ENCODE results near the gene DDX51.
"Not testable (repeated sequence)": the region's sequence is repeated elsewhere in the genome, so short reads cannot be mapped to it uniquely, and the experiment has no call there.

The DDX51 gene

DNA sequence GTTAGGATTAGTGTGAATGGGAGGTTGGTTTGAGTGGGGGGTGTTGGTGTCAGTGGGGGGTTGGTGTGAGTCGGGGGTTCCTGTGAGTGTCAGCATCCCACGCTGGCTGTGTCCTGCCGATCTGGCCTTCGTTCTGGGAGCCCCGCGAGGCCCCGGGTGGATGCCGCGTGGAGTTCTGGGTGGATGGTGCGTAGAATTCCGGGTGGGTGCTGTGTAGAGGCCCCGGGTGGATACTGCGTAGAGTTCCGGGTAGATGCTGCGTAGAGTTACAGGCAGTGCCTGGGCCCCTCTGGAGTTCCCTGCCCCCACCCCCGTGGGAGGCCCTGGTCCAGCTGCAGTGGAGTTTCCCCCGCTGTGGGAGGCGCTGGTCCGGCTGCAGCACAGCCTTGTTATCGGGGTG, 8.8 kb upstream of the DDX51 start:
- no peak for DNase-seq

DNA sequence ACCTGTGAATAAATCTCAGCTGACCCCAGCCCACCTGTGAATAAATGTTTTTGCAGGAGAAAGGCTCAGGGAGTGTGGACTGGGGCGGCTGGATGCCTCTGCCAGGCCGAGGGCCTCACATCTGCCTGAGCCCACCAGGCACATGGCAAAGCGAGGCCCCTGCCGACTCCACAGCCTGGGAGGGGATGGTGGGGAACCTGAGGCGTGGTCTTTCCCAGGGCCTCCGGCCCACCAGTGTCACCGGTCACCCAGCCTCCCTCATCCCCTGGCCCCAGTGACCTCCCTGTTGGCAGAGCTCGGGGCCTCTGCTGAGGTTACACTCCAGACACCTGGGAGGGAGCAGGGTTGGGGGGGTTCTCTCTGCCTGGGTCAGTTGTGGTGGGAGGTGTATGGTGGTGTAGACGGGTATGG, 8.3 kb upstream of the DDX51 start:
- no peak for DNase-seq

DNA sequence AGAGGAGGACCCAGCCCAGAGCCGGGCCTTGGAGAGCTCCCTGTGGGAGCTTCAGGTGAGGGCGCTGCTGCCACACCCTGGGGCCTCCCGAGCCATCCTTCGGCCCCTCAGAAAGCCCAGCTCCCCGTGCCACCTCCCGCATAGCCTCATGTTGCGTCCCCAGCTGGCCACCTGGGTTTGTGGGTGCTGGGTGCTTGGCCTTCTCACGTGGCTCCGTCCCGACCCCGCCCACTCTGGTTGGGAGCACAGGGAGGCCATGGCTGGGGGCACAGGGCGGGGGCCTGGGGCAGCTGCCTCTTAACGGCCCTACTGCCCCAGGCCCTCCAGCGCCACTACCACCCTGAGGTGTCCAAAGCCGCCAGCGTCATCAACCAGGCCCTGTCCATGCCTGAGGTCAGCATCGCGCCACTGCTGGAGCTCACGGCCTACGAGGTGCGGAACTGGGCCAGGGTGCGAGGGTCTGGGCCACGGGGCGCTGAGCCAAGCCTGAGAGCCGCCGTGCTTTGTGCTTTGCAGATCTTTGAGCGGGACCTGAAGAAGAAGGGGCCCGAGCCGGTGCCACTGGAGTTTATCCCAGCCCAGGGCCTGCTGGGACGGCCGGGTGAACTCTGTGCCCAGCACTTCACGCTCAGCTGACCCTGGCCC, 7.8 kb upstream of the DDX51 start:
- DNase-seq = no peak

DNA sequence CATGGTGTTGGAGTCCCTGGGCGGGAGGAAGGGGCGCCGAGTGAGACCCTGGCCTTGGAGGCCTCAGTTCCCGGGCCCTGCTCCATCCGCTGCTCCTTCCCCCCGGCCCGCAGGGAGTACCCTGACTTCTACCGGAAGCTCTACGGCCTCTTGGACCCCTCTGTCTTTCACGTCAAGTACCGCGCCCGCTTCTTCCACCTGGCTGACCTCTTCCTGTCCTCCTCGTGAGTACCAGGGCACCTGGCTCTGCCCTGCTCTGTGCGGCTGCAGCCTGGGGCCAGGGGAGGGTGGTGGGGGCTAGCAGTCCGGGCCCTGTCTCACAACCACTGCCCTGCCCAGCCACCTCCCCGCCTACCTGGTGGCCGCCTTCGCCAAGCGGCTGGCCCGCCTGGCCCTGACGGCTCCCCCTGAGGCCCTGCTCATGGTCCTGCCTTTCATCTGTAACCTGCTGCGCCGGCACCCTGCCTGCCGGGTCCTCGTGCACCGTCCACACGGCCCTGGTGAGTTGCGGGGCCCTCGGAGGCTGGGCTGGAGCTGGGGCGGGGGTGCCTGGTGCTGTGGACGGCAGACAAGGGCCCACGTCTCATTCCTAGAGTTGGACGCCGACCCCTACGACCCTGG, 7.1 kb upstream of the DDX51 start:
- DNase-seq = no peak

DNA sequence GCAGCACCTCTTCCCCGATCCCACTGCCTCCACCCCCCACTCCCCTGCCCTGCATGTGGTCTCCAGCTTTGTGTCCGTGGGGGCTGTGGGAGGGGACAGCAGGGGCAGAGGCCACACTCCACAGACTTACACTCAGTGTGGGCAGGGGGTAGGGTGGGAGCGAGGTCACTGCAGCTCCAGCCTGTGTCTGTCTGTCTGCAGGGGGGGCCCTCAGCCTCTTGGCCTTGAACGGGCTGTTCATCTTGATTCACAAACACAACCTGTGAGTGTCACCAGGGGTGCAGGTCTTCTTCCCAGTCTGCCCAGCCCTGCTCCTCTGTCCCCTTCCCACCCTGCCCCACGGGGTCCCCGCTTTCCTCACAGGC, 6.6 kb upstream of the DDX51 start:
- no peak for DNase-seq

DNA sequence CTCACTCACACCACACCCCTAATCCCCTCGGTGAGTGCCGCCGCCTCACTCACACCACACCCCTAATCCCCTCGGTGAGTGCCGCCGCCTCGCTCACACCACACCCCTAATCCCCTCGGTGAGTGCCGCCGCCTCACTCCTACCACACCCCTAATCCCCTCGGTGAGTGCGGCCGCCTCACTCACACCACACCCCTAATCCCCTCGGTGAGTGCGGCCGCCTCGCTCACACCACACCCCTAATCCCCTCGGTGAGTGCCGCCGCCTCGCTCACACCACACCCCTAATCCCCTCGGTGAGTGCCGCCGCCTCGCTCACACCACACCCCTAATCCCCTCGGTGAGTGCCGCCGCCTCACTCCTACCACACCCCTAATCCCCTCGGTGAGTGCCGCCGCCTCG, 5.4 kb upstream of the DDX51 start:
- not testable (repeated sequence) for DNase-seq

DNA sequence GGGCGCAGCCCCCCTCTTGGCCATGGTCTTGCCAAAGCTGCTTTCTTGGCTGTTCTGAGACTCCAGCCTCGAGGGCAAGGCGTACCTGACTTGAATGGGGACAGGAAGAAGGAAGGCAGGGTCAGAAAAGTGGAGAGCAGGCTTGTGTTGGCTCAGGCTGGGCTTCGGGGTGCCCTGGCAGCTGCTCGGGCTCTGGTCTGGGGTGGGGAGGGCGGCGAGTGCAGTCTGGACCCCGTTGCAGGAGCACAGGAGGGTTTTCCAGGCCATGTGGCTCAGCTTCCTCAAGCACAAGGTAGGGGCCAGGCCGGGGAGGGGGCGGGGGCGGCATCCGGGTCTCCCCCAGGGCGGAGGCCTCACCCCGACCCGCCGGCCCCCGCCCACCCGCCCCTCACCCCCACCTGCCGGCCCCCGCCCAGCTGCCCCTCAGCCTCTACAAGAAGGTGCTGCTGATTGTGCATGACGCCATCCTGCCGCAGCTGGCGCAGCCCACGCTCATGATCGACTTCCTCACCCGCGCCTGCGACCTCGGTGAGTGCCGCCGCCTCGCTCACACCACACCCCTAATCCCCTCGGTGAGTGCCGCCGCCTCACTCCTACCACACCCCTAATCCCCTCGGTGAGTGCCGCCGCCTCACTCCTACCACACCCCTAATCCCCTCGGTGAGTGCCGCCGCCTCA, 4.4 kb upstream of the DDX51 start:
- no peak for DNase-seq

DNA sequence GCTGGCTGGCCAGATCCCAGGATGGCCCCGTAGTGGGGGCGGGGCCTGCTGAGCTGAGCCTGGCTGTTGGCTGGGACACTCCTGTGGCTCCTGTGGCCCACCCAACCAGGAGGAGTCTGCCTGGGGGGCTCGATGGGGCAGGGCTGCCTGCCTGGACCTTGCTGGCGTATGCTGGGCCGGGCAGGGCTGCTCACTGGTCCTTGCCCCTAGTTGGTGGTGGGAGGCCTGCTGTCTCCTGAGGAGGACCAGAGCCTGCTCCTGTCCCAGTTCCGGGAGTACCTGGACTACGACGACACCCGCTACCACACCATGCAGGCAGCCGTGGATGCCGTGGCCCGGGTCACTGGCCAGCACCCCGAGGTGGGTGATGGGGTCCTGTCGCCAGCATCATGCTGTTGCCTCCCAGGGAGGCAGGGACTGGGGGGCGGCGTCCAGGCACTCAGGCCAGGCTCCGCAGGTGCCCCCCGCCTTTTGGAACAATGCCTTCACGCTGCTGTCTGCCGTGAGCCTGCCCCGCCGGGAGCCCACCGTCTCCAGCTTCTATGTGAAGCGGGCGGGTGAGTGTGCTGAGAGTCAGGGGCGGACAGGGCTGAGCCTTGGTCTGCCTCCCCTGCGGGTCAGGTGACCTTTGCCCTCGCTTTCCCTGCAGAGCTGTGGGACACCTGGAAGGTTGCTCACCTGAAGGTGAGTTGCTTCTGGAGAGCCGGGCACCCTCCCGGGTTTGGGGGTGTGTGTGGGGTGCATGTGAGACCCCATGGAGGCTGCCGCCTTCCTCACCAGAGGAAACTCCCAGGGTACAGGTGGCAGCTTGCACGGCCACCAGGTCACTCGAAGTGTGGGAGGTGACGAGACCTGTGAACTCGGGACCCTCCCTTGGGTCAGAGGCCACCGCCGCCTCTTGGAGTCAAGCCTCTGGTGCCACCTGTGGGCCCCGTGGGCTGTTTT, 3.6 kb upstream of the DDX51 start:
- no peak for DNase-seq

DNA sequence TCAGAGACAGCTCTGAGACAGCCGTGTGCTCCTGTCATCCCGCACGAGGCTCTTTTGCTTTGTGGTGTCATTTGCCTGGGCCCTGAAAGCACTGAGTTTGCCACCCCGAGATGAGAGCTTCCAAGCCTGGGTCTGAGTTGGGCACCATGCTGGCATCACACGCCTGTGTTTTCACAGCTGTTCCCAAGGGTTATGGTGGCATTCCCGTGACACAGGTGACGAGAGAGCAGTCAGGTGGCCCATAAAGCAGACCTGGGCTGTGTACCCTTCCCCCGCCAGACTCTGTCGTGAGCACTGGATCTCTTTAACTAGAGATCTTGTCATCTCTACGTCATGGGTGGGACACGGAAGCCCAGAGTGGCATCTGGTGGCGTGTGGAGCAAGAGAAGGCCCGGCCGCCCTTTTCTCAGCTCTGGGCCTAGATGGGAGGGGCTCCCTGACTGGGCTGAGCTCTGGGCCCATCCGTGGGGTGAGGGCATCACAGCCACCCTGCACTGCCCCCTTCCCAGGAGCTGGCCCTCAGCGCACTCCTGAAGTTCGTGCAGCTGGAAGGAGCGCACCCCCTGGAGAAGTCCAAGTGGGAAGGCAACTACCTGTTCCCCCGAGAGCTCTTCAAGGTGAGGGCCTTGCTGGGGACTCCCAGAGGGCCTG, 2.8 kb upstream of the DDX51 start:
- no peak for DNase-seq

DNA sequence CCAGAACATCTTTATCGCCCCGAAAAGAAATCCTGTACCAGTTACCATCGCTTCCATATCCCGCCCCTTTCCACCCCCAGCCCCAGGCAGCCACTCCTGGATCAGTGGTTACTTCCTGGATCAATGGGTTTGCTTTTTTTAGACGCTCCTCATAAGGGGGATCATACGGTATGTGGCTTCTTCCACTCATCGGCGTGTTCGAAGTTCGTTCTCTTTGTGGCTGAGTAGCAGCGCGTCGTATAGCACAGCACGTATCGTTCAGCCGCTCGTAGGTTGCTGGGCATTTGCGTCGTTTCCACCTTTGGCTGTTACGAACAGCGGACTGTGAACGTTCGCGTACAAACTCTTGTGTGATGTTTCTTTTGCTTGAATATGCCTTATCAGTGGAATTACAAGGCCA, 2.0 kb upstream of the DDX51 start:
- no peak for DNase-seq

DNA sequence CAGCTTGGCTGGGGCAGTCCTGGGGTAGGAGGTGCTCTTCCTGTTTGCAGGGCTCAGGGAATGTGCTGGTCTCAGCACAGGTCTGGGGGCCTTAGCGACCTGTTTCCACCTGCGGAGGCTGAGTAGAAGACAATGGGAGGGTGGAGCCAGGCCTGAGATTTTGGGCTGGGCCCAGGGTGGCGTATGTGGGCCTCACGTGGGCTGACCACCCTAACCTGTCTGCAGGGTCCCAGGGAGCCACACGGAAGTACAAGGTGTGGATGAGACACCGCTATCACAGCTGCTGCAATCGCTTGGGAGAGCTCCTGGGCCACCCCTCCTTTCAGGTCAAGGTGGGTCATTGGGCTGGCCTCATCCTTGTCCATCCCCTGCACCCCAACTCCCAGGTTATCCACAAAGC, 1.2 kb upstream of the DDX51 start:
- DNase-seq = no peak

DNA sequence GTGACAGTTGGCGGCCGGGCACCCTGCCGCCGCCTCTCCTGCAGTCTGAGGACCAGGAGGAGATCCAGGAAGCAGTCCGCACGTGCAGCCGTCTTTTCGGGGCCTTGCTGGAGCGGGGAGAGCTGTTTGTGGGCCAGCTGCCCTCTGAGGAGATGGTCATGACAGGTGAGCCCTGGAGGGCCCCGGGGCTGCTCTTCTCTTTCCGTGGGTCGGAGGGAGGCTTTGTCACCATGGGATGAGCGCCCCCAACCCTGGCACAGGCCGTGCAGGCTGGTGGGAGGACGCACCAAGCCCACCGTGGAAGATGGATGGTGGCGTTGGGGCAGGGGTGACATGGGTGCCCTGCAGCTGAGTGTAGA, 670 bp upstream of the DDX51 start:
- no peak for DNase-seq

DNA sequence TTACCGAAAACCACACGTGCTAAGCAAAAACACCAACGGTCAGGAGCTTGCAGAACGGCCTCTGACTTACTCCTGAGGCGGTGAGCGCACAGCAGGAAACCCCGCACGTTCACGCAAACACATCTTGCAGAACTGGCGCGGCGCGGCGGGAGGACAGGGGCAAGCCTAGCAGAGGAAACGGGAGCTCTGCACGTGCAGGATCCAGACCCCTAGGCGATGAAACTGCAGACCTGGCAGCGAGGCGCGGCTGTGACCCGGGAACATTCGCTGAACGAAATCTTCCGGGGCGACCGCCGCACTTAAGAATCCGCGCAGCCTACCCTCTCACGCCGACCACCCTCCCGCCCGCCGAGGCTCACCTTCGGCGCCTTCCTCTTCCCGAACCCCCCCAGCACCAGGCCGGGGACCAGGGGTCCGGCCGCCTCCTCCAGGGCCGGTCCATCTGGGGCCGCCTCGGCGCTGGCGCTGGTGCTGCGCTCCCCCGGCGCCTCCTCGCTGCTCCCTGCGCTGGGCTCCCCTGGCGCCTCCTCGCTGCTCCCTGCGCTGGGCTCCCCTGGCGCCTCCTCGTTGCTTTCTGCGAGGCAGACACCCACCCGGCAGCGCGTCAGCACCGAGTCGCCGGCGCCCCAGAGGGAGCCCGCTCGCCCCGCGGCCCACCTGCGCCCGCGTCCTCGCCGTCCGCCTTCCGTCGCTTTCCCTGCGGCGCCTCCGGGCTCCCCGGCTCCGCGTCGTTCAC, 615 bp downstream of the DDX51 start:
- no peak for DNase-seq

DNA sequence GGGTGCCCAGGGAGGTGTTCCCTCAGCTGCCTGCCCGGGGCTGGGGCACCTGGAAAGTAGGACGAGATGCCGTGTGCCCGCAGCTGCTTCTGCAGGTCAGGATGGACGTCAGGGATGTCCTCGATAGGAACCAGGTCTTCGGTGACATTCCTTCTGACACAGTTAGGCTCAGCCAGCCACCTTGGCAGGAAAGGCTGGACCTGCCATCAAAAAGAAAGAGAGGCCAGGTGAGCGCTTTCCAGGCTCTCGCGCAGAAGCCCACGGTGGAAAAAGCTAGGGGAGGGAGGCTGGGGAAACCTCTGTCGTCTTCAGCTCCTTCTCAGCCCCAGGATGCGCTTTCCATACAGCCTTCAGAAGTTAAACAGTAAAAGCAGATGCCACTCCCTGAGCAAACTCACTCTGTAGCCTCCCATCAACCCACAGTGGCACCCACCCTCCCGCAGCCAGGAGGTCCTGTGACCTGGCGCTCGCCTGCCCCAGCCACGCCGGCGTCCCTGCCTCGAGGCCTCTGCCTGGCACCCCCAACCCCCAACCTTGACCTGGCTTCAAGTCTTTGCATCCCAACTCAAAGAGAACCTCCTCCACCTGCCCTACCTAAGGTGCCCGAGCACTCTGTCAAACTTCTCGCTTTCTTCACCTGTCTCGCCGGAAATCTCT, 1.3 kb downstream of the DDX51 start:
- DNase-seq = no peak

DNA sequence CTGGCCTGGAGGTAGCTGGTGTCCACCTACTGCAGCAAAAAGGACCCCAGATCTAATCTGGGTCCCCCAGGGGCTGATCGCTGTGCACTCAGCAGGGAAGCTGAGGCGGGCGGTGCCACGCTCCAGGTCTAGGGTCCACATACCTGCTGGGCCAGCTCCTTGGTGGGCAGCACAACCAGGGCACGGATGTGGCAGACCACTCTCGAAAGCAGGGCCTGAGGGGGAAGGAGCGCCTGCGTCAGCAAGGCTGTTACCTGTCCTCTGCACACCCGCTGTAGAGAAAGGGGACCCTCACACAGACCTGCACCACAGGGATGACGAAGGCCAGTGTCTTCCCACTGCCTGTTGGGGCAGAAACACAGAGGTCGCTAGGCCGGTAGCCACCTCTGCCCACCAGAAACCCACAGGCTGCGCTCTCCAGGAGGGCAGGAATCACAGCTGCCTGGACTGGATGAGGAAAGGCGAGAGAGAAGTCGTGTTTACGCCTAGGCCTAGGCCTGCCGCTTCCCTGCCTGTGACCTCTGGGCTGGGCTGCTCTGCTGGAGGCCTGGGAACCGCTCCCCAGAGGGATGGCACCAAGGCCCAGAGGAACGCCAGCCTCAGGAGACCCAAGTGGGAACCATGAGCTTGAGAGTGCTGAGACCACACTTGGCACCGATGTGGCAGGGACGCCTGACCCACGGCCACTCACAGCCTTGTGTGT, 2.0 kb downstream of the DDX51 start:
- no peak for DNase-seq

DNA sequence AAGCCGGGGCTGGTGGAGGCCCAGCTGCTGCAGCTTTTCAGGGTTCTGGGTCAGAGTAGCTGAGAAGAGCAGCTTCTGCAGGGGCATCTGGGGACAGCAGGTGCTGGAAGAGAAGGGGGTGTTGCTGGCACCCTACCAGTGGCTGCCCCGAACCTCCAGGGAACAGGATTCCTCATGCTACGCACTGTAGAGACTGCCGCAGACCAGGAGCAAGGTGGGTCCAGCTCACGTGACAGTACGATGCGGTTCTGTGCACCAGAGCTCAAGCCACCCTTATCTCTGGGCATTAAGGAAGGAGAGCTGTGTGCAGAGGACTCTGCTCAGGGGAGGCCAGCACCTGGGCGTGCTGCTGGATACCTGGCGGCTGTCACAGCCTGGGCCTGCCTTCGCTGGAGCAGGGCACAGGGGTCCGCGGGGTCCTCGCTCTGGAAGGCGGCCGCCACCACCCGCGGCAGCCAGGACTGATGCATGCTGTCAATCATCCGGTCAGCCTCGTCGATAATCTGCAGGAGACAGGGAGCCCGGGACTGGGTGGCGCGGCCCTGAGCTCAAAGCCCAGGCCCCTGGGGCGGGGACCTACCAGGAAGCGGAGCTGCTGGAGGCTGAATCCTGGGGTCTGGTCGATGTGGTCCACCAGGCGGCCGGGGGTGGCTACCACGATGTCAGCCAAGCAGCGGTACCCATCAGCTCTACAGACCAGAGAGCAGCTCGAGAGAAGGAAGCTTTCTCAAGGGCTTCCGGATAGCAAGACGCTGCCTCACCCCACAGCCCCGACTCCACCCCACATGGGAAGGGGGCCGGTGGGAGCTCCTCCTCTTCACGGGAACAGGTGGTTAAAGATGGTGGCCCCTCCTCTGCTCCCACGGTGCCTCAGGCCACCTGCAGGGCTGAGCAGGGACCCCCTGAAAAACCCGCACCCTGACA, 2.9 kb downstream of the DDX51 start:
- DNase-seq = no peak

DNA sequence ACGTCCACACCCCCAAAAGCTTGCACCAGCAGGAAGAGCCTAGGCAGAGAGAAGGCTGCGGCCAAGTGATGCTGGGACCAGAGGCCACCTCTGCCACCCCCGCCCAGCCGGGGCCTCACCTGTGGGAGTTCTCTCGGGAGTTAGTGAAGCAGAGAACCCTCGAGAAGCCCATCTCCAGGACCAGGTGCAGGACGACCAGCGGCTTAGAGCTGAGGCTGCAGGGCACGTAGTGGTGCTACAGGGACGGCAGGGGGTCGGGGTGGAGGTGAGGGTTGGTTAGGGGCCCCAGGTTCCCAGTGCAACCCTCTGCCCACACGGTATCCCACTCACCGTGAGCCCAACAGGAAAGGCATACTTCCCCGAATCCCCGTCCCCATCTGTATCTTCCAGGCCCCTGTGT, 3.6 kb downstream of the DDX51 start:
- no peak for DNase-seq

DNA sequence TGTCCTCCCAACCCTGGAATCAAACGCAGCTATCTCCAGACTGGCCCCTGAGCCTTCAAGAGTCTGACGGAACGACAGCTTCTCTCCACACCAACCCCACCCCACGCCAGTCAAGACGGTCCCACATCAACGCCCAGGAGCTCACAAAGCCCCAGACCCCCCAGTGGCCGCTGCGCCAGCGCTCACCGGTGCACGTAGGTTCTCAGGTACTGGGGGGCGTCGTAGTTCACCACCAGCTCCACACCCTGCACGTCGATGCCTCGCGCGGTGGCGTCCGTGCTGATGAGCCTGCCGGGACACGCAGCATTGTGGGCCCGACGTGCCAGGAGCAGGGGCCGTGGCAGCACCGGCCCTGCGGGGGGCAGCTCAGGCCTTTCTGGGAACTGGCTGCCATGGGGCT, 4.2 kb downstream of the DDX51 start:
- DNase-seq = no peak

DNA sequence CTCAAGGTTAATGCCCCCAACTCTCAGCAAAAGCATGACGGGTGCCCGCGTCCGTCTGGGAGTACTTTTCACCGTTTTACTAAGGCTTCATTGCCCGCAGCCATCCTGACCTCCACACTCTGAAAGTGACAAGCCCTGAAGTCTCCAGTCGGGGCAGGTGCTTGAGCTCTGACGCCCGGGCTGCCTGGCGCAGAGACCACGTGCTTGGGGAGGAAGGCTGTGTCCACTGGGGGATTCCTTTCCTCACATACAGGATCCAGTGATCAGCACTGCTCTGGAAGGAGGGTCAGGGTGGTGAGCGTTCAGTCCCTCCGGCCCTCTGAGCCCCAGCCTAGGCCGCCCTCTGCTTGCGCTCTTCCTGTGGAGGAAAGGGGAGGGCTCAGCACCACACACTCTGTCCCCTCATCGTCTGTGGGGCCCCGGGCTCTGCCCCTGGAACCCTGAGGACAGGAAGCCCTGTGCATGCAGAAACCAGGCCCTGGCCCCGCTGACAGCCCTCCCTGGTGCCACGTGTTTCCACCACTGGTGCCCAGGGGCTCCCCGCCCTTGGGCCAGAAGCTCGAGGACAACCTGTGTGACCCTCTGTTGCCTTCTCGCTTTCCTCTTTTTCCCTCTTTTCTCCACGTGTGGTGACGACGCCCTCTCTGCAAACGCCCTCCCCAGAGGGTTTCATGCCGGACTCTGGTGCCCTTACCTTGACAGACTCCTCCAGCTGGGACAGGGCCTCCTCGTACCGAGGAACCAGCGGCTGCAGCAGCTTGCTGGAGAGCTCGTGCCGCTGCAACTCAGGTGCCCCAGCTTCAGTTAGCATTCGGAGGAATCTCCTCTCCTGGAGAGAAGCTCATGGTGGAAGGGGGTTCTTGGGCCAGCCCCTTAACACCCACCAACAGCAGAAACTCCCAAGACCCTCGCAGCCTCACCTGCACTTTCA, 4.9 kb downstream of the DDX51 start:
- DNase-seq = no peak

Measured in CD4-positive, alpha-beta T cell treated with Interleukin-15 for 1 hour (primary cell).